ENCODE measurements around the gene NPC2. TPM values are rescaled to one million over a fixed set of nuclear protein-coding genes. Genes with fewer than 3 reads are reported as not detected.

Gene NPC2
- total RNA-seq, 1 experiment from 2014 or later = 137 TPM

DNA sequence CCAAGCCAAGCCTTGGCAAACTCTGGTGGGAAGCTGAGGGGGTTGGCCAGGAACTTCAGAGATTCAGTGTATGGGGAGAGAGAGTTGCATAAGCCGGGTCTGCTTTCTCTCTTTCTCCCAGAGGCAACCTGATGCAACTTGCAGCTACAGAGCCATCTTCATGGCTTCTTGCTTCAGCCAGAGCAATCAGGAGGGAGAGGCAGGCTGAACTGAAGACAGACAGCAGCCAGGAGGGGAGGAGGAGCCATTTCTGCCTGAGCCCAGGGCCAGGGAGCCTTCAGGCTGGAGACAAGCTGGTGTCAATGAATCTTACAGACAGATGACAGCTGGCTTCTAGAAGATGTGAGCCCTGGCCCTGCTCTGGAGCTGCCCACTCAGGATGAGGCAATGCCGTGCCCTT is 18.7 kb downstream of the NPC2 start:
- Histone ChIP-seq H3K9ac (ENCODE audit: extremely low read depth, insufficient read length, low read length) (no peak overlapping the region), H4K91ac (ENCODE audit: insufficient read length, low read depth, low read length) (no peak overlapping the region), H3K9me3 (ENCODE audit: control insufficient read depth, low read depth, low read length) (no peaks in the 10 kb centered on the region), H3T11ph (ENCODE audit: low read length) (no peak overlapping the region), H3K14ac (ENCODE audit: insufficient read depth, low read length) (no peak overlapping the region), H3K23me2 (ENCODE audit: insufficient read length, low read depth, low read length, poor library complexity, severe bottlenecking) (no peaks in the 10 kb centered on the region), H2BK5ac (ENCODE audit: insufficient read length, low read length) (no peak overlapping the region), H3K4me2 (ENCODE audit: insufficient read depth, insufficient read length, low read length) (no peak overlapping the region), H3K4ac (ENCODE audit: low read depth, low read length) (no peak overlapping the region), H4K20me1 (ENCODE audit: control insufficient read depth, insufficient read depth, insufficient read length) (no peaks in the 10 kb centered on the region), H3K27me3 (ENCODE audit: insufficient read depth, low read length) (no peaks in the 10 kb centered on the region), H3K79me1 (ENCODE audit: insufficient read depth, low read depth, low read length, poor library complexity, severe bottlenecking) (no peaks in the 10 kb centered on the region), H4K8ac (replicated peaks; ENCODE audit: insufficient read length, low read depth, low read length) (no peak overlapping the region), H3K56ac (ENCODE audit: insufficient read length, low read depth, low read length) (no peak overlapping the region), H3K79me2 (ENCODE audit: insufficient read depth, low read length) (no peaks in the 10 kb centered on the region), H3K4me1 (ENCODE audit: insufficient read depth, low read length) (no peaks in the 10 kb centered on the region), H2BK120ac (ENCODE audit: low read depth, low read length, poor library complexity, severe bottlenecking) (no peak overlapping the region), H2BK15ac (ENCODE audit: low read depth, low read length) (no peak overlapping the region), H2AK5ac (ENCODE audit: insufficient read length, low read length) (no peak overlapping the region), H2BK12ac (ENCODE audit: insufficient read length, low read depth, low read length) (no peak overlapping the region), H3K18ac (ENCODE audit: insufficient read length, low read depth, low read length) (no peak overlapping the region), H3K27ac (ENCODE audit: insufficient read length, low read depth, low read length) (no peak overlapping the region), H2AFZ (ENCODE audit: low read length) (no peak overlapping the region), H2BK20ac (ENCODE audit: low read depth, low read length, poor library complexity, severe bottlenecking) (no peak overlapping the region), H4K5ac (ENCODE audit: insufficient read length, low read depth, low read length) (no peak overlapping the region), H3K23ac (ENCODE audit: insufficient read length, low read depth, low read length) (no peak overlapping the region)
- DNase-seq = no peak
- TF ChIP-seq, protein P1, sequence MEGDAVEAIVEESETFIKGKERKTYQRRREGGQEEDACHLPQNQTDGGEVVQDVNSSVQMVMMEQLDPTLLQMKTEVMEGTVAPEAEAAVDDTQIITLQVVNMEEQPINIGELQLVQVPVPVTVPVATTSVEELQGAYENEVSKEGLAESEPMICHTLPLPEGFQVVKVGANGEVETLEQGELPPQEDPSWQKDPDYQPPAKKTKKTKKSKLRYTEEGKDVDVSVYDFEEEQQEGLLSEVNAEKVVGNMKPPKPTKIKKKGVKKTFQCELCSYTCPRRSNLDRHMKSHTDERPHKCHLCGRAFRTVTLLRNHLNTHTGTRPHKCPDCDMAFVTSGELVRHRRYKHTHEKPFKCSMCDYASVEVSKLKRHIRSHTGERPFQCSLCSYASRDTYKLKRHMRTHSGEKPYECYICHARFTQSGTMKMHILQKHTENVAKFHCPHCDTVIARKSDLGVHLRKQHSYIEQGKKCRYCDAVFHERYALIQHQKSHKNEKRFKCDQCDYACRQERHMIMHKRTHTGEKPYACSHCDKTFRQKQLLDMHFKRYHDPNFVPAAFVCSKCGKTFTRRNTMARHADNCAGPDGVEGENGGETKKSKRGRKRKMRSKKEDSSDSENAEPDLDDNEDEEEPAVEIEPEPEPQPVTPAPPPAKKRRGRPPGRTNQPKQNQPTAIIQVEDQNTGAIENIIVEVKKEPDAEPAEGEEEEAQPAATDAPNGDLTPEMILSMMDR (conservative IDR thresholded peaks at IDR 0.05) = no peak
- no peak overlapping the region for H3K4me3 Mint-ChIP-seq
- H3K9me3 Mint-ChIP-seq = no peaks in the 10 kb centered on the region
- no CpG with 5 or more reads among the region's 2 CpGs for WGBS (ENCODE audit: extremely low coverage, insufficient read length, low lambda C conversion rate)
- peak overlapping the region; percentile 37 to 50 (median 38); a peak in 2 of 7 replicates for H3K27ac Mint-ChIP-seq
- peaks cover 3 to 31% (median 29%) of the 10 kb centered on the region in 3 experiments for H3K36me3 Mint-ChIP-seq (ENCODE audit: insufficient read depth in 1 of 3, low read depth in 3 of 3)
- peaks cover 17 to 31% of the 10 kb centered on the region in 2 experiments for H3K4me1 Mint-ChIP-seq
- no peaks in the 10 kb centered on the region for H3K27me3 Mint-ChIP-seq (ENCODE audit: low read depth)
